Measurements from ENCODE around the gene TMEM184A.

GRCh38 chr7:1501487-1502270, 54.3 kb downstream of the TMEM184A start:
- TF ChIP-seq KDM1A (IDR thresholded peaks at IDR 0.05; ENCODE audit: low read depth) (no peak), CTCF (IDR thresholded peaks at IDR 0.05) (no peak), JUN (IDR thresholded peaks at IDR 0.05) (no peak), POLR2A (IDR thresholded peaks at IDR 0.05; ENCODE audit: low read length) (no peak), PHF8 (IDR thresholded peaks at IDR 0.05; ENCODE audit: borderline replicate concordance, low read depth) (no peak), MAX (IDR thresholded peaks at IDR 0.05) (no peak), CHD4 (IDR thresholded peaks at IDR 0.05; ENCODE audit: borderline replicate concordance) (no peak), ZFP36 (IDR thresholded peaks at IDR 0.05; ENCODE audit: borderline replicate concordance, partially characterized antibody) (no peak)
- TF ChIP-seq, protein P1, sequence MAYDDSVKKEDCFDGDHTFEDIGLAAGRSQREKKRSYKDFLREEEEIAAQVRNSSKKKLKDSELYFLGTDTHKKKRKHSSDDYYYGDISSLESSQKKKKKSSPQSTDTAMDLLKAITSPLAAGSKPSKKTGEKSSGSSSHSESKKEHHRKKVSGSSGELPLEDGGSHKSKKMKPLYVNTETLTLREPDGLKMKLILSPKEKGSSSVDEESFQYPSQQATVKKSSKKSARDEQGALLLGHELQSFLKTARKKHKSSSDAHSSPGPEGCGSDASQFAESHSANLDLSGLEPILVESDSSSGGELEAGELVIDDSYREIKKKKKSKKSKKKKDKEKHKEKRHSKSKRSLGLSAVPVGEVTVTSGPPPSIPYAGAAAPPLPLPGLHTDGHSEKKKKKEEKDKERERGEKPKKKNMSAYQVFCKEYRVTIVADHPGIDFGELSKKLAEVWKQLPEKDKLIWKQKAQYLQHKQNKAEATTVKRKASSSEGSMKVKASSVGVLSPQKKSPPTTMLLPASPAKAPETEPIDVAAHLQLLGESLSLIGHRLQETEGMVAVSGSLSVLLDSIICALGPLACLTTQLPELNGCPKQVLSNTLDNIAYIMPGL (CRISPR knock-in tag; IDR thresholded peaks at IDR 0.05; ENCODE audit: borderline replicate concordance), result no peak

All from A549 (cell line).